Body of pancreas (tissue), 4 donors: ENCODE data around the gene CYTH1.

Source experiments
- POLR2A ChIP-seq, 3 donors: fragments of 450-650 bp; IDR thresholded peaks; one replicate each; pipeline ENCODE4 v1.6.1; 2016; ENCODE audit warnings: antibody characterized with exemption in 3 of 3, mild to moderate bottlenecking in 2 of 3
- TF ChIP-seq, protein P1 (sequence below), 7 experiments: fragments of 450-650 bp in 4 of 7; fragments of 200-600 bp in 3 of 7; sonication (generic) in 3 of 7; IDR thresholded peaks; one replicate each; pipeline ENCODE4 v1.5.1; 2016 to 2019; ENCODE audit warnings: antibody characterized with exemption in 7 of 7

DNA sequence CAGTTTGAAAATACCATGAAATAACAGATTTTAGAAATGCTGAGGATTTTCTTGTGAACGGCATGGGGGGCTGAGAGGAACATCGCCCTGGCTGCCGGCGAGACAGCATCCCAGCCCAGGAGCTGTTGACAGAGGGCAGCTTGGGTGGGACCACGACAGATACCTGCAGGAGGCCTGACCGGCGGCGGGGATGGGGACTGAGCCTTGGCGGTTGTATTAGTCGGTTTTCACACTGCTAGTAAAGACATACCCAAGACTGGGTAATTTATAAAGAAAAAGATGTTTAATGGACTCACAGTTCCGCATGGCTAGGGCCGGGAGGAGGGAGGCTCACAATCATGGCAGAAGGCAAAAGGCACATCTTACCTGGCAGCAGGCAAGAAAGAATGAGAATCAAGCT is 122.5 kb downstream of the CYTH1 start:
- TF ChIP-seq, protein P1, sequence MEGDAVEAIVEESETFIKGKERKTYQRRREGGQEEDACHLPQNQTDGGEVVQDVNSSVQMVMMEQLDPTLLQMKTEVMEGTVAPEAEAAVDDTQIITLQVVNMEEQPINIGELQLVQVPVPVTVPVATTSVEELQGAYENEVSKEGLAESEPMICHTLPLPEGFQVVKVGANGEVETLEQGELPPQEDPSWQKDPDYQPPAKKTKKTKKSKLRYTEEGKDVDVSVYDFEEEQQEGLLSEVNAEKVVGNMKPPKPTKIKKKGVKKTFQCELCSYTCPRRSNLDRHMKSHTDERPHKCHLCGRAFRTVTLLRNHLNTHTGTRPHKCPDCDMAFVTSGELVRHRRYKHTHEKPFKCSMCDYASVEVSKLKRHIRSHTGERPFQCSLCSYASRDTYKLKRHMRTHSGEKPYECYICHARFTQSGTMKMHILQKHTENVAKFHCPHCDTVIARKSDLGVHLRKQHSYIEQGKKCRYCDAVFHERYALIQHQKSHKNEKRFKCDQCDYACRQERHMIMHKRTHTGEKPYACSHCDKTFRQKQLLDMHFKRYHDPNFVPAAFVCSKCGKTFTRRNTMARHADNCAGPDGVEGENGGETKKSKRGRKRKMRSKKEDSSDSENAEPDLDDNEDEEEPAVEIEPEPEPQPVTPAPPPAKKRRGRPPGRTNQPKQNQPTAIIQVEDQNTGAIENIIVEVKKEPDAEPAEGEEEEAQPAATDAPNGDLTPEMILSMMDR (IDR thresholded peaks at IDR 0.05): no peak
- no peak for TF ChIP-seq POLR2A (IDR thresholded peaks at IDR 0.05)
